HG03060 (cell line): ENCODE data around the gene ZNF66.
"Not testable (repeated sequence)": the region's sequence is repeated elsewhere in the genome, so short reads cannot be mapped to it uniquely, and the experiment has no call there.

ENCODE experiments used
- ATAC-seq: cut with Tn5 transposase; IDR thresholded peaks from one replicate; pipeline ENCODE4 v1.9.1; 2021; ENCODE audit warnings: low read depth, moderate number of reproducible peaks; ENCODE audit not compliant: unreplicated experiment

Gene ZNF66

GRCh38 chr19:20776083-20777076 is at the start of gene ZNF66:
Gene ZNF66, plus strand, starts transcription at chr19:20776304. Its CDS starts 144 bp downstream, at chr19:20776448.
- peak; percentile 90 for ATAC-seq

GRCh38 chr19:20750169-20750568 is 25.9 kb upstream of the ZNF66 start:
- ATAC-seq, result not testable (repeated sequence)

DNA sequence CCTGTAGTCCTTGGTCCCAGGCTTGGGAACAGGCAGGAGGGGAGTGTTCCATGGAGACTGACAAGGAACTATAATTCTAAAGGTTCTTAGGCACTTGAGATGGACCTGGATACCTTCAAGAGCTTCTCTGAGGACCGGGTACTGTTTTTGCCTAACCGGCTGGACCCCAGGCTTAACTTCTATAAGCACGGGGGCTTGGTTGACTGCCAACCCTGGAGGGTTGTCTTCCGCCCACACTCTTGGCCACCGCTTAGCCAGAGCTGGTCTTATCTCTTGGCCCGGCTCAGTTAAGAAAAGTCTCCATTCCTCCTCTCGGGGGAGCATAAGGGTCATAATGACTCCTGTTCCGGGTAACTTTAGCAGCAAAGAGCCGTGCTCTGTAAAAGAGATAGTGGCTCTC is 23.8 kb upstream of the ZNF66 start:
- ATAC-seq, result not testable (repeated sequence)

DNA sequence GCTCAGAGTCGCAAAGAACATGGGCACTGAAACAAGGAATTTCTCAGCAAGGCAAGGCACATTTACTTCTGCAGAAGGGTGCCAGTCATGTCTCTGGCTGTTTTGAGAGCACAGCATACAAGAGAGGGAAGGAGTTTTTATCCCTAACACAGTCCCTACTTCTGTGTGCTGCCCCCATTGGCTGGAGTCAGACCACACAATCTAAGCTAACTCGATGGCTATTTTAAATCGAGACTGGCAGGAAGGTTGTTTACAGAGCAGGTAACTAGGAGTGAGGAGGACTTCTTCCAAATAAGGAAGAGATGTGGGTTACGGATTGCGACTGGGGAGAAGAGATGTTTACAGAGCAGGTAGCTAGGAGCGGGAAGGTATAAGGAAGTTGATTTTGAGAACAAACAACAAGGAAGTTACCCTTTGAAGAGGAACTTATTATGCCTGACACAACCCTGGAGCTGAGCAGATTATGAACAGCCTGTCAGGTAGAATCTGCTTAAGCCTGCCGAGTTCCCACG is 6.8 kb upstream of the ZNF66 start:
- not testable (repeated sequence) for ATAC-seq

GRCh38 chr19:20787786-20788185 is 11.7 kb downstream of the ZNF66 start:
- no peak for ATAC-seq

- no peak for ATAC-seq
Measured at GRCh38 chr19:20791806-20792205, 15.7 kb downstream of the ZNF66 start.

- not testable (repeated sequence) for ATAC-seq
Measured at GRCh38 chr19:20806311-20807262, 30.5 kb downstream of the ZNF66 start.

- no peak for ATAC-seq
Measured at GRCh38 chr19:20840371-20840770, 64.3 kb downstream of the ZNF66 start.
